ENCODE results near the gene ITIH2.
"Not testable (repeated sequence)": the region's sequence is repeated elsewhere in the genome, so short reads cannot be mapped to it uniquely, and the experiment has no call there.

ITIH2 gene, protein sequence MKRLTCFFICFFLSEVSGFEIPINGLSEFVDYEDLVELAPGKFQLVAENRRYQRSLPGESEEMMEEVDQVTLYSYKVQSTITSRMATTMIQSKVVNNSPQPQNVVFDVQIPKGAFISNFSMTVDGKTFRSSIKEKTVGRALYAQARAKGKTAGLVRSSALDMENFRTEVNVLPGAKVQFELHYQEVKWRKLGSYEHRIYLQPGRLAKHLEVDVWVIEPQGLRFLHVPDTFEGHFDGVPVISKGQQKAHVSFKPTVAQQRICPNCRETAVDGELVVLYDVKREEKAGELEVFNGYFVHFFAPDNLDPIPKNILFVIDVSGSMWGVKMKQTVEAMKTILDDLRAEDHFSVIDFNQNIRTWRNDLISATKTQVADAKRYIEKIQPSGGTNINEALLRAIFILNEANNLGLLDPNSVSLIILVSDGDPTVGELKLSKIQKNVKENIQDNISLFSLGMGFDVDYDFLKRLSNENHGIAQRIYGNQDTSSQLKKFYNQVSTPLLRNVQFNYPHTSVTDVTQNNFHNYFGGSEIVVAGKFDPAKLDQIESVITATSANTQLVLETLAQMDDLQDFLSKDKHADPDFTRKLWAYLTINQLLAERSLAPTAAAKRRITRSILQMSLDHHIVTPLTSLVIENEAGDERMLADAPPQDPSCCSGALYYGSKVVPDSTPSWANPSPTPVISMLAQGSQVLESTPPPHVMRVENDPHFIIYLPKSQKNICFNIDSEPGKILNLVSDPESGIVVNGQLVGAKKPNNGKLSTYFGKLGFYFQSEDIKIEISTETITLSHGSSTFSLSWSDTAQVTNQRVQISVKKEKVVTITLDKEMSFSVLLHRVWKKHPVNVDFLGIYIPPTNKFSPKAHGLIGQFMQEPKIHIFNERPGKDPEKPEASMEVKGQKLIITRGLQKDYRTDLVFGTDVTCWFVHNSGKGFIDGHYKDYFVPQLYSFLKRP

DNA sequence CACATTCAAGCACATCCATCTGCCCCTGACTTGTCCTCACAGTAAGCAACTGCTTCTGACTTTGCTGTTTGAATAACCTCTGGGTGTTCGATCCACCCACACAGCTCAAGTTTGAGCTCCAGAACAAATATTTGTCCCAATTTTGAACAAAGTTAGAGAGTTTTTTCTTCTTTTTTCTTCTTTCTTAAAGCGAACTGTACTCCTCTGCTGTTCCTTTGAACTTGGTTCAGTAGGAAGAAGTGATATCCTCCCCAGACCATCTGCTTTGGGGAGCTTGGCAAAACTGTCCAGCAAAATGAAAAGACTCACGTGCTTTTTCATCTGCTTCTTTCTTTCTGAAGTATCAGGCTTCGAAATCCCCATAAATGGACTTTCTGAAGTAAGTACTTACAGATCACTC, at the start of gene ITIH2:
Gene ITIH2 (plus strand): TSS at position 177 of the 400 bp plus-strand sequence. CDS start 119 bp downstream, at position 296.
- no peak for DNase-seq (ENCODE audit: low read depth)
- TF ChIP-seq, protein P1, sequence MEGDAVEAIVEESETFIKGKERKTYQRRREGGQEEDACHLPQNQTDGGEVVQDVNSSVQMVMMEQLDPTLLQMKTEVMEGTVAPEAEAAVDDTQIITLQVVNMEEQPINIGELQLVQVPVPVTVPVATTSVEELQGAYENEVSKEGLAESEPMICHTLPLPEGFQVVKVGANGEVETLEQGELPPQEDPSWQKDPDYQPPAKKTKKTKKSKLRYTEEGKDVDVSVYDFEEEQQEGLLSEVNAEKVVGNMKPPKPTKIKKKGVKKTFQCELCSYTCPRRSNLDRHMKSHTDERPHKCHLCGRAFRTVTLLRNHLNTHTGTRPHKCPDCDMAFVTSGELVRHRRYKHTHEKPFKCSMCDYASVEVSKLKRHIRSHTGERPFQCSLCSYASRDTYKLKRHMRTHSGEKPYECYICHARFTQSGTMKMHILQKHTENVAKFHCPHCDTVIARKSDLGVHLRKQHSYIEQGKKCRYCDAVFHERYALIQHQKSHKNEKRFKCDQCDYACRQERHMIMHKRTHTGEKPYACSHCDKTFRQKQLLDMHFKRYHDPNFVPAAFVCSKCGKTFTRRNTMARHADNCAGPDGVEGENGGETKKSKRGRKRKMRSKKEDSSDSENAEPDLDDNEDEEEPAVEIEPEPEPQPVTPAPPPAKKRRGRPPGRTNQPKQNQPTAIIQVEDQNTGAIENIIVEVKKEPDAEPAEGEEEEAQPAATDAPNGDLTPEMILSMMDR (IDR thresholded peaks at IDR 0.05; ENCODE audit: low read length, missing control alignments), result no peak
- H3K4me3 ChIP-seq (replicated peaks; ENCODE audit: low read depth, low read length), result no peak within 1 kb of the TSS

DNA sequence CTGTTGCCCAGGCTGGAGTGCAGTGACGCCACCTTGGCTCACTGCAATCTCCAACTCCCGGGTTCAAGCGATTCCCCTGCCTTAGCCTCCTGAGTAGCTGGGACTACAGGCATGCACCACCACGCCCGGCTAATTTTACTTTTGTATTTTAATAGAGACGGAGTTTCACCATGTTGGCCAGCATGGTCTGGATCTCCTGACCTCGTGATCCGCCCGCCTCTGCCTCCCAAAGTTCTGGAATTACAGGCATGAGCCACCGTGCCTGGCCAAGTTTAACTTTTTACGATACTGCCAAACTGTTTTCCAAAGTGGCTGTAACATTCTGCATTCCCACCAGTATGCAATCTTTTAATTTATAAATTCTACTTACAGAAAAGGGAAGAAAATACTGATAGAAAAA, 46.0 kb upstream of the ITIH2 start:
- DNase-seq (ENCODE audit: low read depth); H3K4me3 ChIP-seq (replicated peaks; ENCODE audit: low read depth, low read length): not testable (repeated sequence)

DNA sequence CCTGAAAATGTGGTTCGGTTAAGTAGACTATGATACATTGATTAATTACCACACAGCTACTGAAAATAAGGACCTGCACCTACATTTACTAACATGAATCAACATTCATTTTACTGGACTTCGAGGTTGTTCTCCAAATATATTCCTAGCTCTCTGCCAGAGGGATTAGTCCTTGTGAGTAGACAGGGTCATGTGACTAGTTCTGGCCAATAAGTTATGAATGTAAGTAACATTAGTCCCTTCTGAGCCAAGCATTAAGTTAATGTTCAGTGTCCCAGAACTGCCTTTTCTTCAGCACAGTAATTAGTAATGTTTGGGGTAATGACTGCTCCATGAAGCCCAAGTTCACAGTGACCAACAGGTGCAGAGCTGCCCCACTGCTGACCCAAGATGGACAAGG, 45.6 kb upstream of the ITIH2 start:
- no peak overlapping the region for H3K4me3 ChIP-seq (replicated peaks; ENCODE audit: low read depth, low read length)
- TF ChIP-seq, protein P1 (IDR thresholded peaks at IDR 0.05; ENCODE audit: low read length, missing control alignments), result no peak
- DNase-seq (ENCODE audit: low read depth), result no peak

DNA sequence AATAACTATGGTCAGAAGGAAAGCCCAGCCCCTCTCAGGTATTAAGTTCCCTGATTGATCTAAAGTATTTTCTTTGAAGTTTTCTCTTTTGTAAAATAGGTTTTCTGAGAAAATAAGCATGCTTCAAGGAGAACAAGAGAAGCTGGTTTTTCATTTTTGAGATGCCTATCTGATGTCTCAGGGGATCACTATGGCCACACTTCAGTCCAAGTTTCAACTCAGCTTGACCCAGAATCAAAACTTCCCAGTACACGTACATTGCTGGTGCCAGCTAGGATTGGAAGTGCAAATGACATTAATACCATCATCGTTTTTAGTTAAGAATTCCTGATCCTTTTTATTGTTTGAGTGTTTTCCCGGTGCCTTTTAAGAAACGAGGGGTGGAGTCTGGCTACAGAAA, 43.6 kb upstream of the ITIH2 start:
- no peak for DNase-seq (ENCODE audit: low read depth)
- TF ChIP-seq, protein P1 (IDR thresholded peaks at IDR 0.05; ENCODE audit: low read length, missing control alignments), result no peak
- no peak overlapping the region for H3K4me3 ChIP-seq (replicated peaks; ENCODE audit: low read depth, low read length)

DNA sequence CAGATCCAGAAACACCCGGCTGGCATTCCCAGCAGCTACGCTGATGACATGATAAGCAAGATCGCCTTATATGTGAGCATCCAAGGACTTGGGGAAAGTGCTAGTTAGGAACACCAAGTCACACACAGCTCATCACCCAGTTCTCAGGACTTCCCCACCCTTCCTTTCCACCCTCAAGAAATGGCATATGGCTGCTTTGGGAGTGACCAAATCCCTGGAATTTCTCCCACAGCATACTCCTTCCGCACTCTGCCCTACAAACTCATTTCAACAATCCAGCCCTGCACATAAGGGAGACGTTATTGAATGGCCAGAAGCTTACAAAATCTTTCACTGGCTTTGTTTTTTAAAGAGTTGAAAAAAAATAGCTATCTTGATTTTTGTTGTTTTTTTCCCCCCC, 40.6 kb upstream of the ITIH2 start:
- TF ChIP-seq, protein P1 (IDR thresholded peaks at IDR 0.05; ENCODE audit: low read length, missing control alignments), result no peak
- DNase-seq (ENCODE audit: low read depth), result no peak
- H3K4me3 ChIP-seq (replicated peaks; ENCODE audit: low read depth, low read length), result no peak overlapping the region

DNA sequence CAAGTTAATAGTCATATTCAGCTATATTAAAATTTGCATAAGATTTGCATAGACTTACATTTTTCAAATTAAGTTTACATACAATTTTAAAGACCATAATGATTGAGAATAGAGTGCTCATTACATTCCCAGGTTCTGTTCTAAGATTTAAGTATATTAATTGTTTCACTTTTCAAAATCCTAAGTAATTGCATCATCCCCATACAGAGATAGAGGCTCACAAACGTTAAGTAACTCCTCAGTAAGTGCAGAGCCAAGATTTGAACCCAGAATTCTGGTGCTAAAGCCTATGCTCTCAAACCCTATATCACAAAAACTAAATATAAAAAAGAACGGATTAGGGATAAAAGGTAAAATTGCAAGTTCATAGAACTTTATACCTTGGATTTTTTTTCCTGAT, 38.4 kb upstream of the ITIH2 start:
- TF ChIP-seq, protein P1 (IDR thresholded peaks at IDR 0.05; ENCODE audit: low read length, missing control alignments), result no peak
- DNase-seq (ENCODE audit: low read depth), result no peak
- no peak overlapping the region for H3K4me3 ChIP-seq (replicated peaks; ENCODE audit: low read depth, low read length)

DNA sequence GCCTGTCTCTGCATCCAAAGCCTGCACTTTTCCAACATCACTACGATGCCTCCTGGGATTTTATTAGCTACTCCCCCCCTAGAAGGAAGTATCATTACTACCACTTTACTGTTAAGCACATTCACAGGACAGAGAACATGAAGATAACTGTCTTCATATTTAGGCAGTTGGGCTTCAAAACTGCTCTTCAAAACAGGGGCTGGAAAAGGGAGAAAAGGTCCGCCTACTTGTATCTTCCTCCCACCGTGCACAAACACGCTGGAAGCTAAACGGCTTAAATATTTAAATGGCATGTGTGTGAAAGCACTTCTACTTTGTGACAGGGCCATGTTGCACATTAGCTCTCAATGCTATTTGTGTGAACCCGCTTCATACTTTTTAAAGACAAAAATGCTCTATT, 37.3 kb upstream of the ITIH2 start:
- TF ChIP-seq, protein P1 (IDR thresholded peaks at IDR 0.05; ENCODE audit: low read length, missing control alignments), result no peak
- DNase-seq (ENCODE audit: low read depth), result no peak
- H3K4me3 ChIP-seq (replicated peaks; ENCODE audit: low read depth, low read length), result no peak overlapping the region

Data from fibroblast of pulmonary artery (primary cell).